ACC112 (cell line): Measurements from ENCODE around the gene CASP3.
A peak's percentile ranks its signal among the peaks of the same experiment; 100 is the strongest.
"Not testable (repeated sequence)": the region's sequence is repeated elsewhere in the genome, so short reads cannot be mapped to it uniquely, and the experiment has no call there.

Experiments
- H2AFZ ChIP-seq: fragments of 200-600 bp; sonication (generic); one replicate; pipeline ENCODE4 v1.6.0; 2017; ENCODE audit warnings: antibody characterized with exemption, low read length; ENCODE audit not compliant: unreplicated experiment
- H3K27ac ChIP-seq: fragments of 200-600 bp; sonication (generic); 2 replicates; pipeline ENCODE4 v1.5.1; 2014; ENCODE audit warnings: low read depth, mild to moderate bottlenecking, antibody characterized with exemption, low read length, moderate library complexity
- H3K27me3 ChIP-seq: fragments of 200-600 bp; sonication (generic); 2 replicates; pipeline ENCODE4 v1.6.1; 2014; ENCODE audit warnings: mild to moderate bottlenecking, antibody characterized with exemption, low read length, moderate library complexity, mixed read lengths; ENCODE audit not compliant: insufficient read depth
- H3K36me3 ChIP-seq: fragments of 200-600 bp; sonication (generic); 2 replicates; pipeline ENCODE4 v1.6.1; 2016; ENCODE audit warnings: mild to moderate bottlenecking, antibody characterized with exemption, low read length, moderate library complexity, mixed read lengths; ENCODE audit not compliant: insufficient read depth
- H3K4me1 ChIP-seq: fragments of 200-600 bp; sonication (generic); one replicate; pipeline ENCODE4 v1.6.1; 2016; ENCODE audit warnings: low read length, mixed read lengths; ENCODE audit not compliant: insufficient read depth, unreplicated experiment, control insufficient read depth
- H3K4me3 ChIP-seq: fragments of 200-600 bp; sonication (generic); 2 replicates; pipeline ENCODE4 v1.5.1; 2014; ENCODE audit warnings: mild to moderate bottlenecking, low read depth, low read length
- H3K79me2 ChIP-seq: fragments of 200-600 bp; sonication (generic); one replicate; pipeline ENCODE4 v1.6.0; 2016; ENCODE audit warnings: low read length; ENCODE audit not compliant: control insufficient read depth, unreplicated experiment, insufficient read depth

CASP3 gene

GRCh38 chr4:184616168-184616567, 33.1 kb downstream of the CASP3 start:
- not testable (repeated sequence) for H2AFZ ChIP-seq, H3K4me3 ChIP-seq, H3K27ac ChIP-seq, H3K36me3 ChIP-seq, H3K79me2 ChIP-seq, H3K4me1 ChIP-seq, H3K27me3 ChIP-seq

- Histone ChIP-seq H3K79me2 (no peaks in the 10 kb centered on the region), H3K4me1 (no peaks in the 10 kb centered on the region), H3K27me3 (no peaks in the 10 kb centered on the region), H3K4me3 (no peak overlapping the region), H3K36me3 (no peaks in the 10 kb centered on the region), H2AFZ (no peak overlapping the region), H3K27ac (no peak overlapping the region)
Measured at GRCh38 chr4:184614509-184614908, 34.7 kb downstream of the CASP3 start.

- no peaks in the 10 kb centered on the region for H3K27me3 ChIP-seq
- no peak overlapping the region for H3K4me3 ChIP-seq
- H2AFZ ChIP-seq, result no peak overlapping the region
- no peak overlapping the region for H3K27ac ChIP-seq
- no peaks in the 10 kb centered on the region for H3K4me1 ChIP-seq
- H3K36me3 ChIP-seq, result no peaks in the 10 kb centered on the region
- H3K79me2 ChIP-seq, result no peaks in the 10 kb centered on the region
Measured at GRCh38 chr4:184613405-184613804, 35.8 kb downstream of the CASP3 start.

- H3K4me3 ChIP-seq, result no peak overlapping the region
- H3K79me2 ChIP-seq, result no peaks in the 10 kb centered on the region
- no peaks in the 10 kb centered on the region for H3K27me3 ChIP-seq
- H3K27ac ChIP-seq, result no peak overlapping the region
- no peaks in the 10 kb centered on the region for H3K4me1 ChIP-seq
- H2AFZ ChIP-seq, result no peak overlapping the region
- H3K36me3 ChIP-seq, result no peaks in the 10 kb centered on the region
Measured at GRCh38 chr4:184612074-184612473, 37.2 kb downstream of the CASP3 start.

- not testable (repeated sequence) for H3K36me3 ChIP-seq, H3K4me1 ChIP-seq, H3K4me3 ChIP-seq
Measured at GRCh38 chr4:184607429-184607828, 41.8 kb downstream of the CASP3 start.

GRCh38 chr4:184602857-184603256, 46.4 kb downstream of the CASP3 start:
- H3K27me3 ChIP-seq, H3K79me2 ChIP-seq, H2AFZ ChIP-seq, H3K36me3 ChIP-seq, H3K27ac ChIP-seq, H3K4me3 ChIP-seq: not testable (repeated sequence)
- peaks cover 17% of the 10 kb centered on the region for H3K4me1 ChIP-seq

More at GRCh38 chr4:184607429-184607828, 41.8 kb downstream of the CASP3 start:
- H2AFZ ChIP-seq, H3K27me3 ChIP-seq, H3K27ac ChIP-seq, H3K79me2 ChIP-seq: not testable (repeated sequence)

GRCh38 chr4:184600982-184601381, 48.3 kb downstream of the CASP3 start:
- H3K79me2 ChIP-seq, H2AFZ ChIP-seq, H3K27me3 ChIP-seq, H3K4me3 ChIP-seq, H3K27ac ChIP-seq, H3K36me3 ChIP-seq: not testable (repeated sequence)
- peaks cover 17% of the 10 kb centered on the region for H3K4me1 ChIP-seq

GRCh38 chr4:184599492-184600135, 49.6 kb downstream of the CASP3 start:
- Histone ChIP-seq H3K79me2 (no peaks in the 10 kb centered on the region), H3K4me3 (no peak overlapping the region), H3K27ac (peak overlapping the region; percentile 40), H3K36me3 (no peaks in the 10 kb centered on the region), H2AFZ (peak overlapping the region; percentile 28), H3K27me3 (no peaks in the 10 kb centered on the region), H3K4me1 (peaks cover 17% of the 10 kb centered on the region)

- Histone ChIP-seq H2AFZ (peak overlapping the region; percentile 28), H3K4me3 (no peak overlapping the region), H3K79me2 (no peaks in the 10 kb centered on the region), H3K36me3 (no peaks in the 10 kb centered on the region), H3K4me1 (peaks cover 17% of the 10 kb centered on the region), H3K27me3 (no peaks in the 10 kb centered on the region), H3K27ac (peak overlapping the region; percentile 40)
Measured at GRCh38 chr4:184598753-184599491, 50.3 kb downstream of the CASP3 start.

GRCh38 chr4:184596617-184597185, 52.5 kb downstream of the CASP3 start:
- Histone ChIP-seq H3K36me3 (no peaks in the 10 kb centered on the region), H3K79me2 (no peaks in the 10 kb centered on the region), H3K27ac (no peak overlapping the region), H3K4me3 (no peak overlapping the region), H3K27me3 (no peaks in the 10 kb centered on the region), H3K4me1 (peaks cover 17% of the 10 kb centered on the region), H2AFZ (no peak overlapping the region)
